Thyroid gland (tissue), 4 donors: Measurements from ENCODE around the gene HM13.

Experiments used
- CTCF ChIP-seq, 6 experiments: fragments of 200-600 bp in 3 of 6; fragments of 450-650 bp in 3 of 6; sonication (generic) in 3 of 6; IDR thresholded peaks; one replicate each; pipeline ENCODE4 v1.5.1; 2016 to 2019; ENCODE audit warnings: antibody characterized with exemption in 6 of 6, mild to moderate bottlenecking in 2 of 6, inconsistent platforms in 1 of 6, moderate library complexity in 1 of 6
- POLR2A ChIP-seq, 2 donors: fragments of 450-650 bp; IDR thresholded peaks; one replicate each; pipeline ENCODE4 v1.6.1; 2017; ENCODE audit warnings: antibody characterized with exemption in 2 of 2, mild to moderate bottlenecking in 2 of 2, moderate library complexity in 1 of 2

- TF ChIP-seq CTCF (IDR thresholded peaks at IDR 0.05) (peak; percentile 76 to 91 (median 84)), POLR2A (IDR thresholded peaks at IDR 0.05) (no peak)
Measured at GRCh38 chr20:31560094-31560745, 46.0 kb downstream of the HM13 start.
